Fibroblast of lung (primary cell): ENCODE data around the gene FILIP1L.

Source experiments
- CTCF ChIP-seq, 2 donors: IDR thresholded peaks in 1 of 2; conservative IDR thresholded peaks in 1 of 2; 1 replicate in 1 of 2; 2 replicates in 1 of 2; pipeline ENCODE4 v1.5.1; 2011 to 2012; ENCODE audit warnings: low read length in 2 of 2, control low read depth in 1 of 2, inconsistent platforms in 1 of 2, low read depth in 1 of 2, mild to moderate bottlenecking in 1 of 2
- EZH2 ChIP-seq: IDR thresholded peaks from 2 replicates; pipeline ENCODE4 v1.5.1; 2012; ENCODE audit warnings: low read length, control low read depth, mild to moderate bottlenecking; ENCODE audit errors: missing control alignments

- TF ChIP-seq CTCF (conservative IDR thresholded peaks at IDR 0.05 in 1 of 2, IDR thresholded peaks at IDR 0.05 in 1 of 2; ENCODE audit: low read depth in 1 of 2, low read length in 2 of 2) (no peak), EZH2 (no peak)
Measured at GRCh38 chr3:100093831-100094230, 20.5 kb downstream of the FILIP1L start.
